AG08395 (cell line): ENCODE results near the gene ADD1.

Source experiments
- DNase-seq: peaks from one replicate; pipeline ENCODE4 v3.0.0; 2012; ENCODE audit warnings: mixed read lengths, low spot score

The ADD1 gene

GRCh38 chr4:2822461-2823300, 21.0 kb upstream of the ADD1 start:
- no peak for DNase-seq

- no peak for DNase-seq
Observed at GRCh38 chr4:2823301-2823670, 20.4 kb upstream of the ADD1 start.

GRCh38 chr4:2823671-2824328, 19.8 kb upstream of the ADD1 start:
- DNase-seq: no peak

- no peak for DNase-seq
Observed at GRCh38 chr4:2824329-2824835, 19.3 kb upstream of the ADD1 start.

GRCh38 chr4:2824836-2825381, 18.7 kb upstream of the ADD1 start:
- DNase-seq: no peak

GRCh38 chr4:2825740-2826139, 17.9 kb upstream of the ADD1 start:
- DNase-seq: no peak

- no peak for DNase-seq
Observed at GRCh38 chr4:2827071-2827873, 16.4 kb upstream of the ADD1 start.

- DNase-seq: no peak
Observed at GRCh38 chr4:2827874-2828751, 15.5 kb upstream of the ADD1 start.

- DNase-seq: no peak
Observed at GRCh38 chr4:2828758-2829181, 14.9 kb upstream of the ADD1 start.

GRCh38 chr4:2829321-2829932, 14.2 kb upstream of the ADD1 start:
- DNase-seq: no peak

- DNase-seq: no peak
Observed at GRCh38 chr4:2829933-2830451, 13.7 kb upstream of the ADD1 start.

GRCh38 chr4:2830632-2831610, 12.7 kb upstream of the ADD1 start:
- no peak for DNase-seq

GRCh38 chr4:2831611-2832308, 11.9 kb upstream of the ADD1 start:
- DNase-seq: no peak

GRCh38 chr4:2832309-2832980, 11.2 kb upstream of the ADD1 start:
- no peak for DNase-seq

- no peak for DNase-seq
Observed at GRCh38 chr4:2832981-2833670, 10.5 kb upstream of the ADD1 start.

- DNase-seq: no peak
Observed at GRCh38 chr4:2833671-2834000, 10.0 kb upstream of the ADD1 start.
